Measurements from ENCODE around the gene PHLDA3. TPM values are rescaled to one million over a fixed set of nuclear protein-coding genes. Genes with fewer than 3 reads are reported as not detected.

Gene PHLDA3
- polyA plus RNA-seq, 1 donor from 2014 or later, result 35.1 TPM

DNA sequence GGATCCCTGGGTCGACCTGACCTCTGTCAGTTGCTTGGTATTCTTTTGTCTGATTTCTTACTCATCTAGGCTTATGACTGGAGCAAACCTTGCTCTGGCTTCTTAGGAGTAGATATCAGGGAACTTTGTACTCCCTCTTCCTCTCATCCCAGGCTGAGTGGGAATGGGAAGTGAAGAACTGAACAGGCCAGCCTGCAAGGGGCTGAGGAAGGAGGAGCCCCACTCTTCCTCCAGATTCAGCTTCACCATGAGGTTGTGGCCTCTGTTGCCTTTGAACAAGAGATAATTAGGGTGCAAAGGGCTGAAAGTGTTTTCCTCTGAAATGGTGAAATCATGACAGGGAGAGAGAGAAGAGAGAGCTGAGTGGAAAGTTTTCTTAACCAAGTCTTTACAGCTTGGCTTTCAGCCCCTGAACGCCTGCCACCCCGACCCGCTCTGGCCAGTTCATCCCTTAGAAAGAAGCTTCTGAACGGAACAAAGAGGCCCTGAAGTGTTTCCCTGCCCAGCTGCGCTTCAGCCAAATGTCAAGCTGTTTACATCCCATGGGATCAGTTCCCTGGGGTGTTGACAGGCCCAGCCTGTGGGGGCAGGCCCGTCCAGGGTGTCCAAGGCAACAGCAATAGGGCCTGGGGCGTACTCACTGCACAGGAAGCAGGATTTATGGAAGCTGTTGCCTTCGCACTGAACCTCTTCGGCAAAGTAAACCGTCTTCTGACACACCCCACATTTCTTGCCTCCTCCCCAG, 26.7 kb upstream of the PHLDA3 start:
- Histone ChIP-seq H3K27ac (ENCODE audit: low read length) (no peak overlapping the region), H3K9me2 (ENCODE audit: insufficient read depth, low read length) (no peaks in the 10 kb centered on the region), H3K4me3 (ENCODE audit: low read length) (no peak overlapping the region), H3K27me3 (ENCODE audit: insufficient read depth, low read depth, low read length) (no peaks in the 10 kb centered on the region), H3K9me3 (ENCODE audit: low read length) (no peaks in the 10 kb centered on the region), H3K9ac (ENCODE audit: low read length) (no peak overlapping the region), H3K36me3 (ENCODE audit: insufficient read depth, low read length) (no peaks in the 10 kb centered on the region), H4K20me1 (ENCODE audit: insufficient read depth) (no peaks in the 10 kb centered on the region), H3F3A (ENCODE audit: insufficient read depth, low read length, poor library complexity, severe bottlenecking) (no peaks in the 10 kb centered on the region), H3K79me2 (replicated peaks; ENCODE audit: insufficient read depth, low read length) (no peaks in the 10 kb centered on the region), H2AFZ (ENCODE audit: low read depth, low read length) (no peak overlapping the region), H3K4me2 (ENCODE audit: low read length) (no peak overlapping the region)
- no peak for TF ChIP-seq CTCF (IDR thresholded peaks at IDR 0.05; ENCODE audit: poor library complexity, severe bottlenecking)
- TF ChIP-seq MXI1 (conservative IDR thresholded peaks at IDR 0.05; ENCODE audit: poor library complexity, severe bottlenecking), result no peak
- TF ChIP-seq RAD21 (conservative IDR thresholded peaks at IDR 0.05), result no peak
- no peak for TF ChIP-seq EP300 (conservative IDR thresholded peaks at IDR 0.05; ENCODE audit: poor library complexity, severe bottlenecking)
- TF ChIP-seq POLR2AphosphoS5 (IDR thresholded peaks at IDR 0.05), result no peak
- TF ChIP-seq TAF1 (IDR thresholded peaks at IDR 0.05; ENCODE audit: low read depth), result no peak
- TF ChIP-seq, protein P1, sequence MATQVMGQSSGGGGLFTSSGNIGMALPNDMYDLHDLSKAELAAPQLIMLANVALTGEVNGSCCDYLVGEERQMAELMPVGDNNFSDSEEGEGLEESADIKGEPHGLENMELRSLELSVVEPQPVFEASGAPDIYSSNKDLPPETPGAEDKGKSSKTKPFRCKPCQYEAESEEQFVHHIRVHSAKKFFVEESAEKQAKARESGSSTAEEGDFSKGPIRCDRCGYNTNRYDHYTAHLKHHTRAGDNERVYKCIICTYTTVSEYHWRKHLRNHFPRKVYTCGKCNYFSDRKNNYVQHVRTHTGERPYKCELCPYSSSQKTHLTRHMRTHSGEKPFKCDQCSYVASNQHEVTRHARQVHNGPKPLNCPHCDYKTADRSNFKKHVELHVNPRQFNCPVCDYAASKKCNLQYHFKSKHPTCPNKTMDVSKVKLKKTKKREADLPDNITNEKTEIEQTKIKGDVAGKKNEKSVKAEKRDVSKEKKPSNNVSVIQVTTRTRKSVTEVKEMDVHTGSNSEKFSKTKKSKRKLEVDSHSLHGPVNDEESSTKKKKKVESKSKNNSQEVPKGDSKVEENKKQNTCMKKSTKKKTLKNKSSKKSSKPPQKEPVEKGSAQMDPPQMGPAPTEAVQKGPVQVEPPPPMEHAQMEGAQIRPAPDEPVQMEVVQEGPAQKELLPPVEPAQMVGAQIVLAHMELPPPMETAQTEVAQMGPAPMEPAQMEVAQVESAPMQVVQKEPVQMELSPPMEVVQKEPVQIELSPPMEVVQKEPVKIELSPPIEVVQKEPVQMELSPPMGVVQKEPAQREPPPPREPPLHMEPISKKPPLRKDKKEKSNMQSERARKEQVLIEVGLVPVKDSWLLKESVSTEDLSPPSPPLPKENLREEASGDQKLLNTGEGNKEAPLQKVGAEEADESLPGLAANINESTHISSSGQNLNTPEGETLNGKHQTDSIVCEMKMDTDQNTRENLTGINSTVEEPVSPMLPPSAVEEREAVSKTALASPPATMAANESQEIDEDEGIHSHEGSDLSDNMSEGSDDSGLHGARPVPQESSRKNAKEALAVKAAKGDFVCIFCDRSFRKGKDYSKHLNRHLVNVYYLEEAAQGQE (IDR thresholded peaks at IDR 0.05; ENCODE audit: borderline replicate concordance), result no peak
- TF ChIP-seq EZH2 (IDR thresholded peaks at IDR 0.05; ENCODE audit: borderline replicate concordance, insufficient read depth, low read length, poor library complexity, severe bottlenecking), result no peak
- no peak for TF ChIP-seq SMC3 (conservative IDR thresholded peaks at IDR 0.05; ENCODE audit: poor library complexity)

GRCh38 chr1:201493757-201494617, 25.0 kb upstream of the PHLDA3 start:
- Histone ChIP-seq H3K27ac (ENCODE audit: low read length) (no peak overlapping the region), H3K79me2 (replicated peaks; ENCODE audit: insufficient read depth, low read length) (no peaks in the 10 kb centered on the region), H3F3A (ENCODE audit: insufficient read depth, low read length, poor library complexity, severe bottlenecking) (no peaks in the 10 kb centered on the region), H3K9me2 (ENCODE audit: insufficient read depth, low read length) (no peaks in the 10 kb centered on the region), H3K27me3 (ENCODE audit: insufficient read depth, low read depth, low read length) (no peaks in the 10 kb centered on the region), H2AFZ (ENCODE audit: low read depth, low read length) (no peak overlapping the region), H3K9me3 (ENCODE audit: low read length) (no peaks in the 10 kb centered on the region), H3K9ac (ENCODE audit: low read length) (no peak overlapping the region), H3K4me3 (ENCODE audit: low read length) (no peak overlapping the region), H4K20me1 (ENCODE audit: insufficient read depth) (no peaks in the 10 kb centered on the region), H3K36me3 (ENCODE audit: insufficient read depth, low read length) (no peaks in the 10 kb centered on the region), H3K4me2 (ENCODE audit: low read length) (no peak overlapping the region)
- TF ChIP-seq MXI1 (conservative IDR thresholded peaks at IDR 0.05; ENCODE audit: poor library complexity, severe bottlenecking), result no peak
- TF ChIP-seq EP300 (conservative IDR thresholded peaks at IDR 0.05; ENCODE audit: poor library complexity, severe bottlenecking), result no peak
- TF ChIP-seq RAD21 (conservative IDR thresholded peaks at IDR 0.05), result no peak
- TF ChIP-seq, protein P1 (IDR thresholded peaks at IDR 0.05; ENCODE audit: borderline replicate concordance), result no peak
- TF ChIP-seq POLR2AphosphoS5 (IDR thresholded peaks at IDR 0.05), result no peak
- TF ChIP-seq CTCF (IDR thresholded peaks at IDR 0.05; ENCODE audit: poor library complexity, severe bottlenecking), result no peak
- no peak for TF ChIP-seq EZH2 (IDR thresholded peaks at IDR 0.05; ENCODE audit: borderline replicate concordance, insufficient read depth, low read length, poor library complexity, severe bottlenecking)
- no peak for TF ChIP-seq TAF1 (IDR thresholded peaks at IDR 0.05; ENCODE audit: low read depth)
- no peak for TF ChIP-seq SMC3 (conservative IDR thresholded peaks at IDR 0.05; ENCODE audit: poor library complexity)
